ENCODE measurements around the gene ST6GALNAC3.

The ST6GALNAC3 gene

DNA sequence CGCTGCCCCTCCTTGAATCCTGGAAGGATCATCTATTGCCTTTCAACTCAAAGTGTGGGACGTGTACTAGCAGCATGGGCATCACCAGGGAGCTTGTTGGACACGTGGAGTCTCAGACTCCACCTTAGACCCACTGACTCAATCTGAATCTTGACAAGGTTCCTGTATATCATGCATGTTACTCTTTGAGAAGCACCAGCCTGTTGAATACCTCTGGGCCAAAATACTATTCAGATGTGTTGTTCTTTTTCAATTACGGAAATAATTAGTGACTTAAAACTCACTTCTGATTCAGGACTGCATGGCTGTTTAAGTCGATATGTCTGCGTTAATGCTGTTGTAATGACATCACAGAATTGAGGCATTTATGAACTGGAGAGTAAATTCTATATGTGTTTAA, 70.8 kb downstream of the ST6GALNAC3 start:
- DNase-seq: no peak

DNA sequence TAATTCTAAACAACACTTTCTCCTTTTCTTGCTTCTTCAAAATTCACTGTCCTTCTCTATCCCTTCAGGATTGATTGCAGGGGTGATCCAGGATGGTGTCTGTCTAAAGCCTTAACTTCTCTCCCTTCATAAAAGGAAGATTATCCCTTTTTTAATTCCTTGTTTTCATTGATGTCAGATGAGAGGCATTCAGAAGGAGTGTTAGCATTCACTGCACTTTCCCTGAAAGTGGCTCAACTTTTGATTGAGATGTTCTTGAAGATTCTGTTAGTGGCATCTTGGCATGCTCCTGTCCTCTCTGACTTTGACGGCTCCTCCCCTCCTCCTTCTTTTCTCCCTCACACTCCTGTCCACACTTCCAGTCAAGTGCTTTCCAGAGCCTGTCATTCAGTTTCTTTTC, 71.6 kb downstream of the ST6GALNAC3 start:
- DNase-seq: no peak

DNA sequence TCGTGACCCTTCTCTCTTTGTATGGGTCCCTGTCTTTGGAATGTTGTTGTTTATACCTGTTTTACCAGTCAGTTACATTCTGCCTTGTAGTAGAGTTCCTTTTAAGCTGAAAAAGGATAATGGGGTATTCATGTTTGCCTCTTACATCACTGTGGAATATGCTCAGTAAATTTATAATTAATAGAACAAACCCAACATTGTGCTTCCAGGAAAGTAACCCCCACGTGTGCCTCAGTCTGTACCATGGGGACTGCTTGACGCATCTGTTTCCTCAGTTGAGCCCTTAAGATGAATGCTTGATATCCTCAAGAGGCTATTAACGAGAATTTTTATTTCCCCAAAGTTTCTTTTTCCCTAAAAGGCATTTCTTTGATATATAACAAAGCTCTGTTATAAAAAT, 73.4 kb downstream of the ST6GALNAC3 start:
- DNase-seq: no peak

DNA sequence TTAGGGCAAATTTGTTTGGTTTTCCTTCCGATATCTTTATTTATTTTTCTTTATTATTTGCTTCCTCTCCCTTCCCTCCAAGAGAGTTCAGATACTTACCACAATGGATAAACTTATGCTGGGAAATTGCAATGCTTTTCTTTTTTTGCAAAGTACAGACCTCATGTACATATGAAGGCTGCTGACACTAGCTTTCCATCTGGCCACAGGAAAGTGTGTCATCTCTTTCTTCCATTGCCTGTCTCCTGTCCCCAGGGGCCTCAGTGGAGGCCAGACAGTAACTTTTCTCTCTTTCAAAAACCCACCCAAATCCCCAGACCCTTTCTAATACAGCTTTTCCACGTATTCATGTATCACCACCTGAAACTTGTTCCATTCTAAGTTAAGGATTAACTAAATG, 73.9 kb downstream of the ST6GALNAC3 start:
- no peak for DNase-seq

DNA sequence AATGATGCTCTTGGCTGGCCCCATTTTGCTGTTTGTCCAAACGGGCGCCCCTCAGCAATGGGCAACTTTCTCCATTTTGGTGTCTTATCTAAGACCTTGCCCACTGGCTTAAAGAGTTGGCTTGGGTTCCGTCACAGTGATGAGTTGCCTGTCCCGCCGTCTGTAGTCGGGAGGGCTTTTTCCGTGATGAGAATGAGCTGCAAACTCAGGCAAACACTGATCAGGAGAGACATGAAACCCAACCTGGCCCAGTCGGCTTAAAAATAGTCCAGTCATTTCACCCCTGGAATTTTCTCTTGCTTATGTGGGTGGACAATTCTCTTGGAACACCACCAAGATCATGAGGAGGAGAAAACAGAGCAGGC, 79.3 kb downstream of the ST6GALNAC3 start:
- no peak for DNase-seq

DNA sequence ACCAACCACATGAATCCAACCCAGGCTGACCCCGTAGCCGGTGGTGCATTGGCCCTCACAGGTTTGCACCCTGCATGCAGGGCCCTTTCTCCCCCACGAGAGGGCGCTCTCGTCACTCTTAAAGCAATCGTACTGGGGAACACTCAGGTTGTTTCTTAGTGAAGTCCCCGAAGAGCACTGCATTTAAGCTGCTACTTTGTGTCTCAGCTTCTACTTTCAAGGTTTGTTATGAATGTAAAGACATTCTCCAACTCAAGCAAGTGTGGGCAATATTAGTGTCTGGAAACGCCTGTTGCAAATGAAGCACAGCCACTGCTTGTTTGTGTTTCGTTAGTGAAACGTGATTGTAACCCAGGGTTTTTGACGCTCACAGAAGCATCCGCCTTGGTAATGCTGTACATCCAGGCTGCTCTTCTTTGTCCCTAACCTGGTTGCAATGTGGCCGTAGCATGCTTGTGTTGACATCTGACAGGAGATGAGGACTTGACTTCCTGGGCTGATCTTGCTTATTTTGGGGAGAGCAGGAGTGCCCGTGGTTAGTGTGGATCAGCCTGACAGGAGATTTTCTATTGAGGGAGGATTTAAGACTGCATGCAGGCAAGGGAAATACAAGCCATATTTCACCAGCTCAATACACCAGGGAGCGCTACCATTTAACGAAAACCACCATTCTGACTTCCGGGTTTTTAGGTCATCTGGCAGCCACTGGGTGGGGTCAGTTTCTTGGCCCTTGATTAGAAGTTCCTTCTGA, 79.8 kb downstream of the ST6GALNAC3 start:
- DNase-seq: peak; percentile 12 to 25

DNA sequence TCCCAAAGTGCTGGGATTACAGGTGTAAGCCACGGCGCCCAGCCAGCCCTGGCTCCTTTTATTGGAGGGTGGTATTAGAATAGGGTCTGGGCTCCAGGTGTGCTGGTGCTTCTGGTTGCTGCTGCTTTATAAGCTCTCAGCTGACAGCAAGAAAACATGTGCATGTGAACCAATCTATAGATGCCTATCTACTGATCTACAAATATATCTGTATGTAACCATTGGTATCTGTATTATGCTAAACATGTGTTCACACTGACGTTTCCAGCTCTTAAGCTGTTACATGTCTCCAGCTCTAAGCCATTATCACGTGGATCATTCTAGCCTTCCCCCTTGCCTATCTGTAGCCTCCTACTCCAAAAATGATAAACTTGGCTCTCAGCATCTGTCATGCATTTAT, 82.4 kb downstream of the ST6GALNAC3 start:
- no peak for DNase-seq

DNA sequence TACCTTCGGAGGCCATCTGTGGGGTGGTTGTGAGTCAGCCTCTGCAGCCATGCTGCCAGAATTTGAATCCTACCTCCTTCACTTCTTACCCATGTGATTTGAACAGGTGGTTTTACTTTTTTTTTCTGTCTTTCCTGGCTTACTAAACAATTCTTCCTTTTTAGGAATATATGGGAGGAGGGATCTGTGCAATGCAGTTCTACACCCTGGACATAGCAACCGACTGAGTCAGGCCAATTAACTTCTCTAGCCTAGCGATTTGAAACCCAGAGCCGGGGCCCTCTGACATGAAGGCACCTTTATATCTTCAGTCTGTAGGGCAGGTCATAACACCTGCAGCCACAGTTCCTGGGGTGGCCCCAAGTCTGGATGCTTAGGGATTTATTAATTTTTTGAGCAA, 83.6 kb downstream of the ST6GALNAC3 start:
- DNase-seq: no peak

DNA sequence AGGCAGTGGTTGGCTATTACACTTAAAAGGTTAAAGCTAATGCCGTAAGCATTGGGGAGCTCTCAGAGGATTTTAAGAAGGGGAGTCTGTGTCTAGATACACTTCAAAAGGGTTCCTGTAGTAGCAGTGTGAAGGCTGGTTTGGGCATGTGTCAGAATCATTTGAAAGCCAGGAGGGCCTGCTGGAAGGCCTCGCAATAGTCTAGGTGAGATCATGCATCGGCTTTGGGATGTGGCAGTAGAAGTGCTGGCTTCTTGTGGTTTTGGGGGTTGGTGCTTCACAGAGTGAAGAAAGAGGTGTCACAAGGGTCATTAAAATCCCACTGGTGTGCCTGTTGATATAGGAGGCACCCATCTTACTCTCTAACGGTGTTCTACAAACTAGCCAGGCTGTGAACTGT, 85.7 kb downstream of the ST6GALNAC3 start:
- DNase-seq: no peak

DNA sequence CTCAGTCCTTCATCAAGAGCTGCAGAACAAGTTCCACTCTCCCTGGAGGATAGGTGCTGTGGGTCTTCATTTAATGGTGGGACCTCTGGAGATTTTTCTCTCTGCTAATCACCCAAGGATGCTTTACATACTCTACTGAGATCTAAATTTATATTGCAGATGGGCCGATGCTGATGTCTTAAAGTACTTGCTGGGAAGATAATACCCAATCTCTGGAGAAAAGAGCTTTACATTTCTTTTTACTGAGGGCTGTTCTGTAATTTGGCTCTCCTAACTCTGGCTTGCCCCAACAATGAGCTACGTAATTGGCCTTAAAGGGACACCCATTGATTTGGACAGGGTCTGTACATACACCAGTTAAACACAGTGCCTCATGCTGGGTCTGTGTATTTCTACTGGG, 86.9 kb downstream of the ST6GALNAC3 start:
- DNase-seq: no peak

DNA sequence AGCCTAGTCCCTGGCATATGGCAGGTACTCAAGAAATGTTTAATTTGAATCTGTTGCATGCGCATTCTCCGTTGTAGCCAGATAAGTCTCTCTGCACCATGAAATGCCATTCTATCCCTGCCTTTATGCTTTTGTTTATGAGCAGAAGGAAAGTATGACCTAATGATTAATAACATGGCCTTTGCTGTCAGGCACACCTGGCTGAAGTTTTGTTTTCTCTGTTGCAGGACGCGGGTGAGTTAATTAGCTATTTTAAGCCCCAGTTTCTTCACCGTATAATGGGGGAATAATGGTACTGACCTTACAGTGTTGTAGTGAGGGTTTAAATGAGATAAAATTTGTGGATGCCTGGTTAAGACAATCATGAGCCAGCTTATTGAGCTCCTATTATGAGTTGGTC, 87.7 kb downstream of the ST6GALNAC3 start:
- no peak for DNase-seq

DNA sequence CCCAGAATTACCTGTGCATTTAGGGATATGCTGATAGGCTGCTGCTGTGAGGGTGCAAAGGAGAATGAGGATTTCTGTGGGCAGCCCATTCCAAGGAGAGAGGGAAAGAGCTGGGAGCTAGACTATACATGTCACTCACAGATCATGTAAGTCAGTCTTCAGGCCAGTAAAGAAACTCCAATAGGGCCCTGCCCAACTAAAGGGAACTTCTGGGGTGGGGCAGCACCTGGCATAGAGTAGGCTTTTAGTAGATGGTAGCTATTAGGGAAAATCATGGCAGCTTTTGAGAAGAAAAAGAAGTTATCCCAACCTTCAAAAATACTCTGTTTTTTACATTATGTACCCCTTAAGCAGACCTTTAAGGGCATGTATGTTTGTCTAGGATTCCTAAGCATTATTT, 89.6 kb downstream of the ST6GALNAC3 start:
- no peak for DNase-seq

DNA sequence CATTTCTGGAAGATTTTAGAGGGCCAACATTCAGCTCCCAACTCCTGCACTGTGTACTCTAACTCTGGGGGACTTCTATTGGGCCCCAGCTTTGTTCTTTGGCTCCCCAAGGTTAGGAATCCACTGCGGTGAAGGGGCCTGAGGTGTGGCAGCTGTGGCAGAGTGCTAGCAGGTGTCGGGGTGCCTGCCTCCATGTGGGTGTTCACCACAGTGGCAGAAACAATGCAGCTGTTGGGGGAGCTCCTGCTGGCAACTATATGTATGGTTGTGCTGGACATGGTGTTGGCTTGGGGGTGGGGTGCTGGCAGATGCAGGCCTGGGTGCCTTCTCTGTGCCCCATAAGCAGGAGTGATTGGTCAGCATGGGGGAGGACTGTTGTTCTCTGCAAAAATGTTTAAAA, 95.5 kb downstream of the ST6GALNAC3 start:
- no peak for DNase-seq

DNA sequence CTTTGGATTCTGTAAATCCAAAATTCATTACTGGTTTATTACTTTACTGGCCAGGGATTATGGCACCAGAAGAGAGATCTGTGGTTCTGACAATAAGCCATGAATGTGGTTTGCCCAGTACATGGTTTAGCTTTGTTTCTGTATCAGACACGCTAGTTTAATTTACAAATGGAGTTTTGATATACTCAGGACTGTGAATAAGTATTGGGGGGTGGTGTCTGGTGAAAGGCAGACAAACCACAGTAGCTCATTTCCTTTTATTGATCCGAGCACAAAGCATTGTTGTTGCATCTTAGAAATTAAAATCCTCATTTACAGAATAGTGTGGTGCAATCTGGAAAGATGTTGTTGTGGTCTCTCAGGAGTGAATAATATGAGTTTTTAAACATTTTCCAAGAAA, 96.0 kb downstream of the ST6GALNAC3 start:
- no peak for DNase-seq

DNA sequence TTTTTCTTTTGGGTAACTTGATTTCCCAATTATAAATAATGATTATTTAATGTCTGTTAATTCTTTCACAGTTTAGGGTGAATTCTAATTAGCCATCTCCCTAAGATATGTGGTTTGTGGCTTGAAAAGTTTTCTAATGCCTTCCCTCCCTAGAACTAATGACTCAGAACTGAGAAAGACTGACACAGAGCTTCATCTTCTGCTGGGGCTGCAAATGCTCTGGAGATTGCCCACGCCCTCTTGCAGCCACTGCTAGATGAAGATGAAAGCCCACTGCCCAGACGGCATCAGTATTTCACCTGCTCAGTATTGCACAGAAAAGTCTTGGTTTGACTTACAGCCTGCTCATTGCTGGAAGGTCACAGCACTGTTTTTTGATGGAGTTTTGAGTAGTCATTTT, 101.5 kb downstream of the ST6GALNAC3 start:
- DNase-seq: no peak

DNA sequence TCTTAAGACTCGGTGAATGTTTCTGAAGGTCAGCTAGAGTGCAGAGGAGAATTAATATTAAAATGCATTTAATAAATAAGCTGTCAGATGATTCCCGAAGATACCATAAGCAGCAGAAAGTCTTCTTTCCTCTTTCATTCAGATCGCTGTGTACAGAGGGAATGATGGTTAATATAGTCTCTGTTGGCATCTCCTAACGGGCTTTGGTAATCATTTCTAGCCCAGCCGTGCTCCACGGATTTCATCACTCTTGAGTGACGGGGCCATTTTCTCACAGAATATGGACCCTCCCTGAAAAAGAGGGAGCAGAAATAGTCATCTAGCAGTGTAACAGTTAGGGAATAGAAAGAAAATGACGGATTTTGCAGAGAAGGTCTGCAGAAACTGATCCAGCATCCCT, 103.1 kb downstream of the ST6GALNAC3 start:
- no peak for DNase-seq

DNA sequence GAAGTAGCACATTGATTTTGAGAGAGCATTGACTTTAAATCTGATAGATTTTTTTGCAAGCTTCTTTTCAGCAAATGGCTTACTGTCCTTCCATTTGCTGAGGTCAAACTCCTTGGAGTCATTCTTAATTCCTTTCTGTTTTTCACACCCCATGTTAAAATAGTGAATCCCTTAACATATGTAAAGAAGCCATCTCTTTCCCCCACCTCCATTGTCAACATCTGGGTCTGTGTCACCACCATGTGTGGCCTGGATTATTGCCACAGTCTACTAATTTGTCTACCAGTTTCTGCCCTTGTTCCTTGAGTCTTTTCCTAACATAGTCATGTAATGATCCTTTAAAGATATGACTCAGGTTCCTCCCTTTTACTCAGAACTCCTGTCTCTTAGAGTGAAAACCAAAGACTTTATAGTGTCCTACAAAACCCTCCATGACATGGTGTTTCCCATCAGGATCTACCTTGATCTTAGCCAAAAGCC, 104.7 kb downstream of the ST6GALNAC3 start:
- DNase-seq: no peak

DNA sequence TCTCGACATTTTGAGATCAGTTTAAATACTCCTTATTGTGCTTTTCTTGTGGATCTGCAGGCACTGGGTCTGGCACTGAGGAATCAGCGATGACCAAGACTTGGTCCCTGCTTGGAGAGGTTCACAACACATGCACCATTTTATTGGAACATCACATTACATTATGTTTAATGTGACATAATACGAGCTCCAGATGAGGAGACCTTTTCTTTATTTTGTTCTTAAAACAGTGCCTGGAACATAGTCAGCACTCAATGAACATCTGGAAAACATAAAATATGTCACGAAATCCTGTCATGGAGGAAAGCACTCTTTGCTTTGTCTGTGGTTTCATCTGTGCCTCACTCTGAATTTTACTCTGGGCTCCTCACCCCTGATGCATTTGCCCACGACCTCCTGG, 110.7 kb downstream of the ST6GALNAC3 start:
- DNase-seq: no peak

DNA sequence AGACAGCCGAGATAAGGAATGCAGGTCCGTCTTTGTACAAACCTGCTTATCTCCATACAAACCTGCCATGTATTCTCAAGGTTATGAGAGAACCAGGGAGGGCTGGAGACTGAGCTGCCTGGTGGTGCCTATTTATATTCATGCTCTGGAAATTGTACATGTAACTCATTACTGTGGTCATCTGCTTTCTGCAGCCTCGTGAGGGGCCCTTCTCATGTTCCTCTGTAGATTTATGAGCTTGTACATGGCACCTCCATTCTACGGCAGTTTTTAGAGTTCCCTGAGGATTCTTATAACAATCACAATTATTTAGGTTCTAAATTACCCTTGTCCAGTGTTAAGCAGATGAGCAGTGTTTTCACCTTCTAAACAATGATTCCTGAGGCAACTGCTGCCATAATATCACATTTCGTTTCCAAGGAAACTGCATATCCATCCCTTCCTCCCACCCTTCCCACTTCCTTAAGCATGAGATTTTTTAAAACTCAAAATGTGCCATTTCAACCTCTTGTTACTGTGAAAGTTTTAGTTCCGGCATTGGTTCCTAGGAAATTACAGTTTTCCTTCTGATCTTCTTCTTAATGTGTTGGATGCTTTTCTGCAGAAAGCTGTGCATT, 112.1 kb downstream of the ST6GALNAC3 start:
- DNase-seq: no peak

DNA sequence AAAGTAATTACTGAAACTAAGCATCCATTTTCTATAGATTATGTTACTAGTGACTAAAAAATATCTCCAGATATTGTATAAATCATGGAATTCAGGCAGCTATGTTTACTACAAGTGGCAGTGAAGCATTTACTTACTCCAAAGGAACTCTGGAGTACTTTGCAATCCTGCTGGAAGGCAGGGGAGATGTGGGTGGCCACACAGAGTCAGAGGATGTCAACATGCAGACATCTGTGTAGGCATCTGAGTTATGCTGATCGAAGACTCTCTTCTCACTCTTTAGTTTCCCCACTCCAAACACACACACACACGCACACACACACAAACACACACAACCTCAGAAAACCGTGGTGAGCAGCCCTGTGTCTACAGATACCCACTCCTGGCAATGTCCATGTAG, 112.9 kb downstream of the ST6GALNAC3 start:
- DNase-seq: no peak

DNA sequence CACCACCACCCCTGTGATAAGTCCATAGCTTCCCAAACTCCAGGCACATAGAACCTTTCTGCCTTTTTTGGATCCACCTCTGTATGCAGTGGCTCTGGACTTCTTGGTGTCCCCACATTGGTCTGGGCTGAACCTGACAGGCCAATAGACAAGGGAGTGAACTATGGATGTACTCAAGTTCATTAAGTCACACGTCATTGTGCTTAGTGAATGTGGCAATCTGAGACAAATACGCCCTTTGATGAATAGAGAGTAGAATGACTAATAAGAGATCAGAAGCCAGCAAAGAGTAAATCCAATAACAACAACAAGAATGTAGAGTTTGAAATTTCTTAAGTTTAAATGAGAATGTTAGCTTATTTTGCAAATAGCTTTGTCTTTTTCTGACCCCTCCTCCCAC, 114.8 kb downstream of the ST6GALNAC3 start:
- no peak for DNase-seq

DNA sequence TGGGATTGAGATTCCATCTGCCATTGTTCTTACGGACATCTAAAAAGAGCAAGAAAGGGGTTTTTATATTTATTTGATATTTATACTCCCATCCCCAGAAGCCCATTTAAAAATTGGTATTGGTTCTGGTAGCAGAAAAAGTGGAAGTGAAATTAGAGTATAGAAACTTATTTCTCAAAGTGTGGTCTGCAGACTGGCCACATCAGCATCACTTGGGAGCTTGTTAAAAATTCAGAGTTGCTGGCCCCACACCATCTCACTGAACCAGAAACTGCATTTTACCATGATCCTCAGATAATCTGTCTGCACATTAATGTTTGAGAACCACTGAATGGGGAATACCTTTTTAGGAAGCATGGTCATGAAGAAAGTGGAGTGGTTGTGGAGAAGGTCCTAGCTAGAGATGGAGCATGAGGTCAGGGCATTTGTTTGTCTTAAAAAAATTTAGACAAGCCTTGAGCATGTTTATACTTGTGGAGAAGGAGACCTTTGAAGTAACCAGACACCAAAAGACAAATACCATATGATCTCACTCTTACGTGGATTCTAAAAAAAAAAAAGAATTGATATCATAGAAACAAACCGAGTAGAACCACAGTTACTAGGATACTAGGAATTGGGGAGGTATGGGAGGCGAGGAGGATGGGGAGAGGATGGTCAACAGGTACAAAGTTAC, 116.3 kb downstream of the ST6GALNAC3 start:
- DNase-seq: no peak

DNA sequence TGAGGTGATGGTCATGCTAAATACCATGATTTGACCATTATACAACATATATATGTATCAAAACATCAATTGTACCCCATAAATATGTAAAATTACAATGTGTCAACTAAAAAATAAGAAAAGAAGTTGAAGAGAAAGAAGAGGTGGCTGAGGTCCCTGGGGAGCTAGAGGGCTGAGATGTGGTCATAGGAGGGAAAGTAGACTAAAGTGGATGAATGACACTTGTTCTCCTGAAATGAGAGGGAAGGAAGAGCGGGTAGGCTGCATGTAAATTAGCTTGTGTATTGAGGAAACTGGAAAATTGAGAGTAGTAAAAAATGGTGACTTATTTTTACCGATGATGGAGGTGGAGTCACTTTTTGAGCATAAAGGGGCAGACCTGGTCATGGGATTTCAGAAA, 117.0 kb downstream of the ST6GALNAC3 start:
- DNase-seq: no peak

DNA sequence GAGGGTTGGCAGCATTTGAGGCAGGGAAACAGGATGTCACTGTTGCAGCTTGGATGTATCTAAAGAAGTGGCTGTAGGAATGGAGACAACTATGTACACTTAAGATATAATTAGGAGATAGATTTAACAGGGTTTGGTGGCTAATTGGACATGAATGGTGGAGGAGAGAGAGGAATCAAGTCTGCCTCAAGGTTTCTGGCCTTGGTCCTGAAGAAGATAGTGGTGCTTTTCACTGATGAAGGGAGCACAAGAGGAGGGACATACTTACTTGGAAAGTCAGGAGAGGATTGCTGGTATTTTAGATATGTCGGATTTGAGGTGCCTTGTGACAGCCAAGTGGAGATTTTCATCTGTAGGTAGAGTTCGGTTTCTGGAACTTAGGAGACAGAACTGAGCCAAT, 123.9 kb downstream of the ST6GALNAC3 start:
- no peak for DNase-seq

All from NCI-H187 (cell line).